ES-I3 (cell line): ENCODE measurements around the gene TSC22D1.

ENCODE experiments used
- H3K36me3 ChIP-seq: 2 replicates; pipeline ENCODE4 v1.6.1; 2013; ENCODE audit warnings: mild to moderate bottlenecking, low read length, control low read depth, moderate library complexity; ENCODE audit not compliant: insufficient read depth
- H3K4me1 ChIP-seq: 2 replicates; pipeline ENCODE4 v1.6.1; 2013; ENCODE audit warnings: mild to moderate bottlenecking, control low read depth, low read length; ENCODE audit not compliant: insufficient read depth
- H3K9ac ChIP-seq: 2 replicates; pipeline ENCODE4 v1.6.1; 2013; ENCODE audit warnings: low read depth, mild to moderate bottlenecking, low read length, moderate library complexity
- H3K9me3 ChIP-seq: 2 replicates; pipeline ENCODE4 v1.6.1; 2013; ENCODE audit warnings: mild to moderate bottlenecking, low read length, moderate library complexity; ENCODE audit not compliant: control insufficient read depth, insufficient read depth

Gene TSC22D1

GRCh38 chr13:44448373-44448772 lies 127.8 kb downstream of the TSC22D1 start:
- Histone ChIP-seq H3K9me3 (no peaks in the 10 kb centered on the region), H3K9ac (no peak overlapping the region), H3K4me1 (no peaks in the 10 kb centered on the region), H3K36me3 (no peaks in the 10 kb centered on the region)

- Histone ChIP-seq H3K9me3 (no peaks in the 10 kb centered on the region), H3K9ac (no peak overlapping the region)
Measured at GRCh38 chr13:44447783-44448321, 128.3 kb downstream of the TSC22D1 start.

GRCh38 chr13:44440046-44440608 lies 136.0 kb downstream of the TSC22D1 start:
- H3K4me1 ChIP-seq = no peaks in the 10 kb centered on the region; the same call in none of the 2 replicates
- no peak overlapping the region for H3K9ac ChIP-seq
- no peaks in the 10 kb centered on the region for H3K36me3 ChIP-seq
- H3K9me3 ChIP-seq = no peaks in the 10 kb centered on the region

More at GRCh38 chr13:44447783-44448321, 128.3 kb downstream of the TSC22D1 start:
- no peaks in the 10 kb centered on the region for H3K4me1 ChIP-seq
- H3K36me3 ChIP-seq = no peaks in the 10 kb centered on the region

- H3K4me1 ChIP-seq = peaks cover 3% of the 10 kb centered on the region
- H3K9me3 ChIP-seq = no peaks in the 10 kb centered on the region
- H3K9ac ChIP-seq = no peak overlapping the region
- H3K36me3 ChIP-seq = peaks cover 2% of the 10 kb centered on the region; the same call in 1 of the 2 replicates
Measured at GRCh38 chr13:44439452-44440024, 136.6 kb downstream of the TSC22D1 start.

- peaks cover 5% of the 10 kb centered on the region for H3K4me1 ChIP-seq
- no peaks in the 10 kb centered on the region for H3K9me3 ChIP-seq
- H3K36me3 ChIP-seq = peaks cover 14% of the 10 kb centered on the region
- H3K9ac ChIP-seq = no peak overlapping the region
Measured at GRCh38 chr13:44438234-44438579, 137.9 kb downstream of the TSC22D1 start.

- H3K9ac ChIP-seq = peak overlapping the region; percentile 64
- peaks cover 5% of the 10 kb centered on the region for H3K4me1 ChIP-seq
- no peaks in the 10 kb centered on the region for H3K9me3 ChIP-seq
- H3K36me3 ChIP-seq = peaks cover 14% of the 10 kb centered on the region
Measured at GRCh38 chr13:44437356-44438233, 138.5 kb downstream of the TSC22D1 start.

GRCh38 chr13:44436589-44437337 lies 139.4 kb downstream of the TSC22D1 start:
- peak overlapping the region; percentile 96 for H3K9ac ChIP-seq
- peaks cover 14% of the 10 kb centered on the region for H3K36me3 ChIP-seq
- peaks cover 5% of the 10 kb centered on the region for H3K4me1 ChIP-seq
- H3K9me3 ChIP-seq = no peaks in the 10 kb centered on the region

GRCh38 chr13:44435919-44436510 lies 140.1 kb downstream of the TSC22D1 start:
- Histone ChIP-seq H3K9me3 (no peaks in the 10 kb centered on the region), H3K4me1 (peaks cover 5% of the 10 kb centered on the region)

GRCh38 chr13:44435142-44435918 lies 140.8 kb downstream of the TSC22D1 start:
- Histone ChIP-seq H3K36me3 (peaks cover 14% of the 10 kb centered on the region), H3K9ac (peak overlapping the region; percentile 96), H3K9me3 (no peaks in the 10 kb centered on the region), H3K4me1 (peaks cover 5% of the 10 kb centered on the region)

More at GRCh38 chr13:44435919-44436510, 140.1 kb downstream of the TSC22D1 start:
- peak overlapping the region; percentile 96 for H3K9ac ChIP-seq
- peaks cover 14% of the 10 kb centered on the region for H3K36me3 ChIP-seq

GRCh38 chr13:44434766-44435141 lies 141.4 kb downstream of the TSC22D1 start:
- H3K9me3 ChIP-seq = no peaks in the 10 kb centered on the region
- peaks cover 5% of the 10 kb centered on the region for H3K4me1 ChIP-seq
- H3K9ac ChIP-seq = peak overlapping the region; percentile 64
- H3K36me3 ChIP-seq = peaks cover 14% of the 10 kb centered on the region

GRCh38 chr13:44433863-44434765 lies 142.0 kb downstream of the TSC22D1 start:
- peak overlapping the region; percentile 64; the same call in 1 of the 2 replicates for H3K9ac ChIP-seq
- H3K4me1 ChIP-seq = peaks cover 5% of the 10 kb centered on the region
- H3K36me3 ChIP-seq = peaks cover 14% of the 10 kb centered on the region
- no peaks in the 10 kb centered on the region for H3K9me3 ChIP-seq

- Histone ChIP-seq H3K9ac (no peak overlapping the region), H3K9me3 (no peaks in the 10 kb centered on the region), H3K4me1 (peaks cover 5% of the 10 kb centered on the region), H3K36me3 (peaks cover 14% of the 10 kb centered on the region)
Measured at GRCh38 chr13:44432650-44433049, 143.5 kb downstream of the TSC22D1 start.
